Kidney (tissue), 14 donors: ENCODE measurements around the gene TMEM181. TPM values are rescaled to one million over a fixed set of nuclear protein-coding genes. Genes with fewer than 3 reads are reported as not detected.

Experiments
- DNase-seq, 5 donors: peaks; one replicate each; pipeline ENCODE4 v3.0.0-alpha.2; 2013 to 2020
- FAIRE-seq: peaks from 2 replicates; lab custom pipeline; 2012; peaks lifted over from hg19 to GRCh38; lab: Jason Lieb, UNC
- H3K27ac ChIP-seq, 2 donors: one replicate each; pipeline ENCODE4 v1.7.0; 2013; ENCODE audit warnings: low read depth in 2 of 2, low read length in 2 of 2, inconsistent platforms in 1 of 2
- H3K27me3 ChIP-seq: one replicate; pipeline ENCODE4 v1.7.1; 2013; ENCODE audit warnings: low read length, inconsistent platforms; ENCODE audit not compliant: control insufficient read depth, insufficient read depth
- H3K36me3 ChIP-seq, 3 donors: one replicate each; pipeline versions ENCODE4 v1.7.0 to v1.7.1; 2013; ENCODE audit warnings: low read length in 3 of 3, control low read depth in 1 of 3, inconsistent platforms in 1 of 3; ENCODE audit not compliant: insufficient read depth in 3 of 3, control insufficient read depth in 2 of 3
- H3K4me1 ChIP-seq, 3 donors: one replicate each; pipeline versions ENCODE4 v1.7.0 to v1.7.1; 2013; ENCODE audit warnings: low read length in 3 of 3, inconsistent platforms in 1 of 3, low read depth in 1 of 3; ENCODE audit not compliant: control insufficient read depth in 2 of 3, insufficient read depth in 2 of 3
- H3K4me3 ChIP-seq, 3 donors: one replicate each; pipeline versions ENCODE4 v1.7.0 to v1.8.1; 2013; ENCODE audit warnings: low read length in 3 of 3, control low read depth in 1 of 3, inconsistent platforms in 1 of 3
- H3K9ac ChIP-seq, 3 donors: one replicate each; pipeline versions ENCODE4 v1.7.0 to v1.7.1; 2013; ENCODE audit warnings: low read length in 3 of 3, control low read depth in 1 of 3, inconsistent platforms in 1 of 3
- H3K9me3 ChIP-seq, 3 donors: one replicate each; pipeline versions ENCODE4 v1.7.0 to v1.7.1; 2013; ENCODE audit warnings: low read length in 3 of 3, control low read depth in 1 of 3, inconsistent platforms in 1 of 3; ENCODE audit not compliant: control insufficient read depth in 2 of 3, insufficient read depth in 1 of 3
- CTCF ChIP-seq: IDR thresholded peaks from 3 replicates; pipeline ENCODE4 v1.5.1; 2012; ENCODE audit warnings: mild to moderate bottlenecking, moderate library complexity, borderline replicate concordance; ENCODE audit not compliant: insufficient read depth; ENCODE audit errors: extremely low read depth
- intact Hi-C: fragments of 100-400 bp; cut with DNase I; formaldehyde crosslinking; loops from one replicate; pipeline ENCODE4 v1.11.1; 2022
- polyA plus RNA-seq: library from polyadenylated mRNA; stranded (reverse); fragments of 350-450 nt; fragmentation: Illumina TruSeq; extraction: RNeasy Lipid Tissue Mini Kit (QIAGEN cat#74804); gene quantifications from one replicate; pipeline ENCODE4 v1.2.3, GENCODE V29; 2014; ENCODE audit warnings: low read depth, low replicate concordance; ENCODE audit not compliant: insufficient read depth
- total RNA-seq: library from RNA; stranded (reverse); fragmentation: NEBNext Ultra II Directional; extraction: Animal tissue kit (Norgen Biotek cat#: 25700); gene quantifications from one replicate; pipeline ENCODE4 v1.2.1, GENCODE V29; 2021
- donor health status: control.
- donor health status: control.
- donor health status: control.
- donor health status: control.
- donor health status: control.
- donor health status: DM: yes; HTN: yes; CAD: no.
- donor health status: Normal renal cell carcinoma (clear cell type).

TMEM181 gene
- total and polyA plus RNA-seq, 2 donors from 2014 or later, result 6.9 to 19.9 TPM

GRCh38 chr6:158636778-158637177 is 76.9 kb downstream of the TMEM181 start:
- no peak for DNase-seq
- Histone ChIP-seq H3K9ac (no peak overlapping the region), H3K27ac (no peak overlapping the region), H3K27me3 (no peaks in the 10 kb centered on the region), H3K9me3 (no peaks in the 10 kb centered on the region), H3K4me3 (no peak overlapping the region), H3K36me3 (peaks cover 4 to 30% (median 10%) of the 10 kb centered on the region in 3 donors), H3K4me1 (peaks cover 0 to 15% (median 3%) of the 10 kb centered on the region in 3 donors)
- no peak for FAIRE-seq
- no peak for TF ChIP-seq CTCF
- intact Hi-C loops, result no loop called here

GRCh38 chr6:158638324-158638854 is 78.5 kb downstream of the TMEM181 start:
- Histone ChIP-seq H3K4me3 (no peak overlapping the region), H3K36me3 (peaks cover 3 to 25% (median 10%) of the 10 kb centered on the region in 3 donors), H3K9me3 (no peaks in the 10 kb centered on the region), H3K27me3 (no peaks in the 10 kb centered on the region), H3K9ac (no peak overlapping the region), H3K27ac (no peak overlapping the region), H3K4me1 (peaks cover 0 to 19% (median 14%) of the 10 kb centered on the region in 3 donors)
- DNase-seq (peak in 1 of 5 donors; percentile 50), FAIRE-seq (no peak)
- intact Hi-C loops, result no loop called here
- TF ChIP-seq CTCF, result no peak

- no peak for FAIRE-seq
- Histone ChIP-seq H3K9me3 (no peaks in the 10 kb centered on the region), H3K4me1 (peaks cover 0 to 19% (median 14%) of the 10 kb centered on the region in 3 donors), H3K9ac (no peak overlapping the region), H3K4me3 (no peak overlapping the region), H3K27me3 (no peaks in the 10 kb centered on the region), H3K36me3 (peaks cover 3 to 24% (median 10%) of the 10 kb centered on the region in 3 donors), H3K27ac (no peak overlapping the region)
- TF ChIP-seq CTCF, result no peak
- intact Hi-C loops, result no loop called here
- DNase-seq, result peak in 1 of 5 donors; percentile 28
These were observed 79.2 kb downstream of the TMEM181 start for GRCh38 chr6:158639056-158639455.
